IPS DF 6.9 (cell line): ENCODE measurements around the gene CCDC179.

ENCODE experiments used
- DNase-seq: peaks from one replicate; pipeline ENCODE4 v3.0.0-alpha.2; 2013; ENCODE audit warnings: low read depth, low spot score
- H3K27ac ChIP-seq: one replicate; pipeline ENCODE4 v1.5.1; 2013; ENCODE audit warnings: low read length, control low read depth
- H3K27me3 ChIP-seq: 2 replicates; pipeline ENCODE4 v1.6.1; 2013; ENCODE audit warnings: mild to moderate bottlenecking, low read length; ENCODE audit not compliant: control insufficient read depth, insufficient read depth
- H3K36me3 ChIP-seq: 2 replicates; pipeline ENCODE4 v1.6.1; 2013; ENCODE audit warnings: low read length; ENCODE audit not compliant: control insufficient read depth, insufficient read depth
- H3K4me1 ChIP-seq: 2 replicates; pipeline ENCODE4 v1.6.1; 2013; ENCODE audit warnings: low read length; ENCODE audit not compliant: control insufficient read depth, insufficient read depth
- H3K4me3 ChIP-seq: 2 replicates; pipeline ENCODE4 v1.5.1; 2013; ENCODE audit warnings: mild to moderate bottlenecking, low read length
- H3K9me3 ChIP-seq: 2 replicates; pipeline ENCODE4 v1.6.1; 2013; ENCODE audit warnings: low read length, inconsistent platforms; ENCODE audit not compliant: control insufficient read depth, insufficient read depth
- WGBS: extraction: QIAGEN DNeasy Blood & Tissue Kit; methylation state at CpG from one replicate; pipeline ENCODE4 v1.1.7; 2013; ENCODE audit warnings: mixed read lengths, missing lambda C conversion rate; ENCODE audit not compliant: insufficient read length, insufficient coverage; 5-methylcytosine and 5-hydroxymethylcytosine counted together

Gene CCDC179

GRCh38 chr11:22808571-22809197 is 51.6 kb downstream of the CCDC179 start:
- WGBS = no CpG with 5 or more reads among the region's 3 CpGs
- DNase-seq = no peak

GRCh38 chr11:22807855-22808570 is 52.3 kb downstream of the CCDC179 start:
- no peaks in the 10 kb centered on the region for H3K9me3 ChIP-seq
- H3K36me3 ChIP-seq = no peaks in the 10 kb centered on the region
- H3K4me1 ChIP-seq = no peaks in the 10 kb centered on the region
- WGBS = no CpG with 5 or more reads among the region's 2 CpGs
- no peaks in the 10 kb centered on the region for H3K27me3 ChIP-seq
- no peak for DNase-seq
- no peak overlapping the region for H3K27ac ChIP-seq
- H3K4me3 ChIP-seq = no peak overlapping the region

More at GRCh38 chr11:22808571-22809197, 51.6 kb downstream of the CCDC179 start:
- Histone ChIP-seq H3K36me3 (no peaks in the 10 kb centered on the region), H3K27me3 (no peaks in the 10 kb centered on the region), H3K4me3 (no peak overlapping the region), H3K9me3 (no peaks in the 10 kb centered on the region), H3K4me1 (no peaks in the 10 kb centered on the region), H3K27ac (no peak overlapping the region)

GRCh38 chr11:22807391-22807790 is 52.9 kb downstream of the CCDC179 start:
- no peaks in the 10 kb centered on the region for H3K36me3 ChIP-seq
- no peak overlapping the region for H3K27ac ChIP-seq
- no peaks in the 10 kb centered on the region for H3K4me1 ChIP-seq
- no CpG with 5 or more reads among the region's 2 CpGs for WGBS
- H3K4me3 ChIP-seq = no peak overlapping the region
- H3K9me3 ChIP-seq = no peaks in the 10 kb centered on the region
- no peak for DNase-seq
- H3K27me3 ChIP-seq = no peaks in the 10 kb centered on the region

- no peak overlapping the region for H3K27ac ChIP-seq
- H3K9me3 ChIP-seq = no peaks in the 10 kb centered on the region
- no peaks in the 10 kb centered on the region for H3K36me3 ChIP-seq
- no peak overlapping the region for H3K4me3 ChIP-seq
- WGBS = no CpG with 5 or more reads among the region's 4 CpGs
- no peaks in the 10 kb centered on the region for H3K27me3 ChIP-seq
- no peaks in the 10 kb centered on the region for H3K4me1 ChIP-seq
- DNase-seq = no peak
Measured at GRCh38 chr11:22802861-22803260, 57.4 kb downstream of the CCDC179 start.

GRCh38 chr11:22800482-22800881 is 59.8 kb downstream of the CCDC179 start:
- no CpG with 5 or more reads among the region's 5 CpGs for WGBS
- no peak overlapping the region for H3K27ac ChIP-seq
- no peak for DNase-seq
- no peak overlapping the region for H3K4me3 ChIP-seq
- H3K27me3 ChIP-seq = no peaks in the 10 kb centered on the region
- no peaks in the 10 kb centered on the region for H3K9me3 ChIP-seq
- no peaks in the 10 kb centered on the region for H3K4me1 ChIP-seq
- no peaks in the 10 kb centered on the region for H3K36me3 ChIP-seq

GRCh38 chr11:22798901-22799300 is 61.4 kb downstream of the CCDC179 start:
- Histone ChIP-seq H3K27me3 (no peaks in the 10 kb centered on the region), H3K27ac (no peak overlapping the region), H3K4me3 (no peak overlapping the region), H3K4me1 (no peaks in the 10 kb centered on the region), H3K9me3 (no peaks in the 10 kb centered on the region), H3K36me3 (no peaks in the 10 kb centered on the region)
- DNase-seq = no peak
- WGBS = no CpG with 5 or more reads among the region's 1 CpG

GRCh38 chr11:22797047-22797446 is 63.2 kb downstream of the CCDC179 start:
- no peaks in the 10 kb centered on the region for H3K9me3 ChIP-seq
- no peaks in the 10 kb centered on the region for H3K27me3 ChIP-seq
- DNase-seq = no peak
- no peak overlapping the region for H3K4me3 ChIP-seq
- no CpG with 5 or more reads among the region's 3 CpGs for WGBS
- no peaks in the 10 kb centered on the region for H3K36me3 ChIP-seq
- H3K4me1 ChIP-seq = no peaks in the 10 kb centered on the region
- H3K27ac ChIP-seq = no peak overlapping the region
